Parathyroid adenoma (tissue), 2 donors: ENCODE data around the gene PRRX2.
"Not testable (repeated sequence)": the region's sequence is repeated elsewhere in the genome, so short reads cannot be mapped to it uniquely, and the experiment has no call there.

ENCODE experiments used
- H2AFZ ChIP-seq: fragments of 300-600 bp; sonication (generic); one replicate; pipeline ENCODE4 v1.7.0; 2017; ENCODE audit warnings: antibody characterized with exemption, mild to moderate bottlenecking
- H3K27ac ChIP-seq: fragments of 300-600 bp; sonication (generic); one replicate; pipeline ENCODE4 v1.7.0; 2017
- H3K27me3 ChIP-seq: fragments of 300-600 bp; sonication (generic); one replicate; pipeline ENCODE4 v1.7.0; 2017; ENCODE audit warnings: low read length; ENCODE audit not compliant: control insufficient read depth, insufficient read depth
- H3K36me3 ChIP-seq: fragments of 300-600 bp; sonication (generic); one replicate; pipeline ENCODE4 v1.7.0; 2017; ENCODE audit warnings: low read length; ENCODE audit not compliant: control insufficient read depth, insufficient read depth
- H3K4me1 ChIP-seq: fragments of 300-600 bp; sonication (generic); one replicate; pipeline ENCODE4 v1.7.0; 2017; ENCODE audit warnings: control low read depth
- H3K4me2 ChIP-seq: fragments of 300-600 bp; sonication (generic); one replicate; pipeline ENCODE4 v1.7.0; 2017; ENCODE audit warnings: low read length
- H3K4me3 ChIP-seq: fragments of 300-600 bp; sonication (generic); one replicate; pipeline ENCODE4 v1.7.0; 2017; ENCODE audit warnings: low read depth, low read length
- H3K79me2 ChIP-seq: fragments of 300-600 bp; sonication (generic); one replicate; pipeline ENCODE4 v1.7.0; 2017; ENCODE audit warnings: control low read depth
- H3K9ac ChIP-seq: fragments of 300-600 bp; sonication (generic); one replicate; pipeline ENCODE4 v1.7.0; 2017; ENCODE audit warnings: mild to moderate bottlenecking
- H3K9me3 ChIP-seq: fragments of 300-600 bp; sonication (generic); one replicate; pipeline ENCODE4 v1.7.0; 2017; ENCODE audit warnings: low read length; ENCODE audit not compliant: control insufficient read depth
- CTCF ChIP-seq: fragments of 300-600 bp; sonication (generic); IDR thresholded peaks from one replicate; pipeline ENCODE4 v1.7.0; 2017; ENCODE audit warnings: antibody characterized with exemption, mild to moderate bottlenecking
- donor health status: primary hyperparathyroidism.

Gene PRRX2

GRCh38 chr9:129635099-129636065, 30.1 kb upstream of the PRRX2 start:
- Histone ChIP-seq H3K27ac (no peak overlapping the region), H3K9me3 (no peaks in the 10 kb centered on the region)
- no peak for TF ChIP-seq CTCF

DNA sequence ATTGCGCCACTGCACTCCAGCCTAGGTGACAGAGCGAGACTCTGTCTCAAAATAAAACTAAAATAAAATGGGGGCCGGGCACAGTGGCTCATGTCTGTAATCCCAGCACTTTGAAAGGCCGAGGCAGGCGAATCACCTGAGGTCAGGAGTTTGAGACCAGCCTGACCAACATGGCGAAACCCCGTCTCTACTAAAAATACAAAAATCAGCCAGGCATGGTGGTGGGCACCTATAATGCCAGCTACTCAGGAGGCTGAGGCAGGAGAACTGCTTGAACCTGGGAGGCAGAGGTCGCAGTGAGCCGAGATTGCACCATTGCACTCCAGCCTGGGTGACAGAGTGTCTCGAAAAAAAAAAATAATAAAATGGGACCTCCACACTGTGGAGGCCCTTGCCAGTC, 29.1 kb upstream of the PRRX2 start:
- H3K9me3 ChIP-seq, H3K27ac ChIP-seq, H3K36me3 ChIP-seq, H3K9ac ChIP-seq, H3K4me3 ChIP-seq, H3K4me1 ChIP-seq, H2AFZ ChIP-seq, H3K4me2 ChIP-seq, H3K27me3 ChIP-seq, H3K79me2 ChIP-seq: not testable (repeated sequence)

More at GRCh38 chr9:129635099-129636065, 30.1 kb upstream of the PRRX2 start:
- Histone ChIP-seq H2AFZ (no peak overlapping the region), H3K4me3 (no peak overlapping the region), H3K36me3 (no peaks in the 10 kb centered on the region), H3K9ac (no peak overlapping the region), H3K79me2 (peaks cover 6% of the 10 kb centered on the region), H3K4me2 (no peak overlapping the region), H3K4me1 (no peaks in the 10 kb centered on the region), H3K27me3 (no peaks in the 10 kb centered on the region)

DNA sequence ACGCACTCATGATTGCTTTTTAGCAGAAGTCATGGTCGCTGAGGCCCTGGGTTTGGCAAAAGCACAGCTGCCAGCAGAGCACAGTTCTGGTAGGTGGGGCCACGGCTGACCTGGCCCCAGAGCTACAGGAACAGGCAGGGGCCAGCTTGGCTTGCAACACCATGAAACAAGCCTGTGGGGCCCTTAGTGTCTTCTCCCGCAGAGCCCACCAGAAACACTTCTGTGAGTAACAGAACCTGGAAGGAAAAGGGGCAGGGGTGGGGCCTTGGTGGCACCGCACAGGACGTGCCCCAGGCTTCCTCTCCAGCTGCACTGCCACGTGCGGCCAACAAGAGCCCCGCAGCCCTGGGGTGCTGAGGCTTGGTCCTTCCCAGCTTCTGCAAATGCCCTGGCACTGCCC, 28.3 kb upstream of the PRRX2 start:
- Histone ChIP-seq H3K4me2 (no peak overlapping the region), H3K36me3 (no peaks in the 10 kb centered on the region), H3K27ac (no peak overlapping the region), H3K4me3 (no peak overlapping the region), H2AFZ (no peak overlapping the region), H3K27me3 (no peaks in the 10 kb centered on the region), H3K79me2 (peaks cover 6% of the 10 kb centered on the region), H3K4me1 (no peaks in the 10 kb centered on the region), H3K9ac (no peak overlapping the region), H3K9me3 (no peaks in the 10 kb centered on the region)
- TF ChIP-seq CTCF = no peak

DNA sequence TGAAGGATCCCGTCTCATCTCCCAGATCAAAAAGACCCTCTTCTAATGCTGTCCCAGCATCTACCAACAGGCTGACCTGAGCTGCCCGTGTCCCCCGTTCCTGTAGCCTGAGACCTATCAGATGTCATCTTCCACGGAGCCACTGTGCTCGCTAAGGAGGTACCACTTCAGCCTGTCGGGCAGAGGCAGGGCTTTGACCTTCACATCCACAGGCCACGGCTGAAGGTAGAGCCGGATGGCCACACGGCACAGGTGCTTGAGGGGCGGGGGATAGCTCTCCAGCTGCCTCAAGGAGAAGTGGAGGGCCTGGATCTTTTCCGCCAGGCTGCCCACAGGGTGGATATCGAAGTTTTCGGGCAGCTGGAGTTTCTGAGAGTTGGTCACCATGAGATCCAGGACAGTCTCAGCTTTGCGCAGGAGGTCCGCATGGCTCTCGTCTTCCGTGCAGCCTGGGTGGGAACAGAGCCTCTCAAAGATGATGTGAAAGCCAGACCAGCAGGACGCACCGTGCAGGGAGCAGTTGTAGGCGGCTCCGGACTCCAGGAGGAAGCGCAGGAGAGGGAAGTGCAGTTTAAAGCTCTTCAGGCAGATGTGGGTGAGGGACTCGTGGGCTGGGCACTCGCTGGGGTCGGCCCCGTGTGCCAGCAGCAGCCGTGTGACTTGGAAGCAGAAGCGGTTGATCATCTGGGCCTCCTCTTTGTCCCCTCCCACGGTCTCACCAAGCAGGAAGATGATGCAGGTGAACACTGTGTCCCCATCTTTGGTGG, 27.6 kb upstream of the PRRX2 start:
- Histone ChIP-seq H3K9me3 (no peaks in the 10 kb centered on the region), H3K4me1 (no peaks in the 10 kb centered on the region), H3K27me3 (no peaks in the 10 kb centered on the region), H3K36me3 (no peaks in the 10 kb centered on the region), H2AFZ (no peak overlapping the region), H3K4me3 (no peak overlapping the region), H3K79me2 (peaks cover 6% of the 10 kb centered on the region), H3K4me2 (no peak overlapping the region), H3K27ac (no peak overlapping the region), H3K9ac (no peak overlapping the region)
- TF ChIP-seq CTCF = no peak

GRCh38 chr9:129639034-129639630, 26.3 kb upstream of the PRRX2 start:
- H3K79me2 ChIP-seq = peaks cover 6% of the 10 kb centered on the region

More at GRCh38 chr9:129639034-129639630, 26.3 kb upstream of the PRRX2 start:
- Histone ChIP-seq H3K4me1 (no peaks in the 10 kb centered on the region), H3K4me3 (no peak overlapping the region), H3K27ac (no peak overlapping the region), H2AFZ (no peak overlapping the region), H3K27me3 (no peaks in the 10 kb centered on the region), H3K9ac (no peak overlapping the region), H3K9me3 (no peaks in the 10 kb centered on the region), H3K4me2 (no peak overlapping the region), H3K36me3 (no peaks in the 10 kb centered on the region)
- TF ChIP-seq CTCF = no peak
